GM12892 (cell line): Measurements from ENCODE around the gene BRD9.
"Not testable (repeated sequence)": the region's sequence is repeated elsewhere in the genome, so short reads cannot be mapped to it uniquely, and the experiment has no call there.

Source experiments
- DNase-seq: peaks from one replicate; pipeline ENCODE4 v3.0.0; 2011; ENCODE audit not compliant: insufficient read length
- FAIRE-seq: peaks from 2 replicates; lab custom pipeline; 2011; peaks lifted over from hg19 to GRCh38; lab: Jason Lieb, UNC
- POLR2A ChIP-seq: IDR thresholded peaks from 2 replicates; pipeline ENCODE4 v1.6.1; 2011; ENCODE audit warnings: low read depth, low read length, control low read depth
- POLR2AphosphoS5 ChIP-seq: IDR thresholded peaks from 2 replicates; pipeline ENCODE4 v1.6.1; 2011; ENCODE audit warnings: low read depth, low read length, control low read depth
- TAF1 ChIP-seq: IDR thresholded peaks from 2 replicates; pipeline ENCODE4 v1.6.1; 2011; ENCODE audit warnings: low read depth, mild to moderate bottlenecking, control low read depth, low read length, borderline replicate concordance

BRD9 gene

GRCh38 chr5:855771-856530 is 36.6 kb downstream of the BRD9 start:
- FAIRE-seq, result no peak

GRCh38 chr5:854966-855743 is 37.4 kb downstream of the BRD9 start:
- TF ChIP-seq POLR2AphosphoS5 (no peak), TAF1 (no peak), POLR2A (no peak)
- DNase-seq, result no peak

More at GRCh38 chr5:855771-856530, 36.6 kb downstream of the BRD9 start:
- TF ChIP-seq TAF1, result no peak
- TF ChIP-seq POLR2A, result no peak
- no peak for TF ChIP-seq POLR2AphosphoS5
- no peak for DNase-seq

GRCh38 chr5:854217-854616 is 38.4 kb downstream of the BRD9 start:
- TF ChIP-seq TAF1, result no peak
- TF ChIP-seq POLR2AphosphoS5, result no peak
- TF ChIP-seq POLR2A, result no peak
- no peak for FAIRE-seq

More at GRCh38 chr5:854966-855743, 37.4 kb downstream of the BRD9 start:
- FAIRE-seq, result no peak

GRCh38 chr5:853416-854090 is 39.0 kb downstream of the BRD9 start:
- not testable (repeated sequence) for DNase-seq, FAIRE-seq

More at GRCh38 chr5:854217-854616, 38.4 kb downstream of the BRD9 start:
- no peak for DNase-seq

GRCh38 chr5:852431-853401 is 39.9 kb downstream of the BRD9 start:
- FAIRE-seq (no peak), DNase-seq (no peak)
- TF ChIP-seq POLR2A (no peak), TAF1 (no peak)

- FAIRE-seq (no peak), DNase-seq (no peak)
- TF ChIP-seq POLR2A (no peak), TAF1 (no peak)
Measured at GRCh38 chr5:852018-852417, 40.6 kb downstream of the BRD9 start.

- FAIRE-seq, result no peak
- no peak for DNase-seq
- TF ChIP-seq TAF1 (no peak), POLR2AphosphoS5 (no peak), POLR2A (no peak)
Measured at GRCh38 chr5:851553-851952, 41.0 kb downstream of the BRD9 start.

GRCh38 chr5:851076-851475 is 41.5 kb downstream of the BRD9 start:
- FAIRE-seq (no peak), DNase-seq (no peak)
- TF ChIP-seq POLR2A, result no peak
- TF ChIP-seq TAF1, result no peak
- no peak for TF ChIP-seq POLR2AphosphoS5

GRCh38 chr5:850511-851006 is 42.0 kb downstream of the BRD9 start, which contains the start of gene ZDHHC11:
ZDHHC11 (minus strand) TSS chr5:850986; CDS start chr5:850602, 384 bp downstream.
- FAIRE-seq (no peak), DNase-seq (no peak)
- no peak for TF ChIP-seq POLR2AphosphoS5
- no peak for TF ChIP-seq TAF1
- TF ChIP-seq POLR2A, result no peak

- DNase-seq (no peak), FAIRE-seq (no peak)
- TF ChIP-seq POLR2A (no peak), POLR2AphosphoS5 (no peak), TAF1 (no peak)
Measured at GRCh38 chr5:849651-850301, 42.8 kb downstream of the BRD9 start.
